HG03575 (cell line): Measurements from ENCODE around the gene OR2W1.

Experiments used
- ATAC-seq: cut with Tn5 transposase; IDR thresholded peaks from one replicate; pipeline ENCODE4 v1.9.1; 2021; ENCODE audit not compliant: unreplicated experiment, insufficient number of reproducible peaks, low FRiP score; ENCODE audit errors: extremely low read depth

Gene OR2W1

DNA sequence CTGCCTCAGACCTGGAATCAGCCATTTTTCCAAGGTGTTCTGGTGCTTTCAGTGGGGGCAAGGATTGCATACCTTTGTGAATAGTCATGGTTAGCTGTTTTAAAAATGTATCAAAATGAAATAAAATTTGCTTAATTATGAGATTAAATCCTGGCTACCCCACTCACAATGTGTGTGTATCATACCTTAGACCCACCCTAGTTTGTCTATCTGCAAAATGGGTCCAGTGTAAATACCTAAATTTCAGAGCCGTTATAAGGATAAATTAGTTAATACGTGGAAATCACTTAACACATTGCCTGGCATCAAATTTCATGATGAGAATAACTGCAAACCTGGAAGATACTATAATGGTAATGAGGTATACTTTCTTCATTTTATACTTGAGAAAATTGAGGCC lies 36.9 kb downstream of the OR2W1 start:
- no peak for ATAC-seq

DNA sequence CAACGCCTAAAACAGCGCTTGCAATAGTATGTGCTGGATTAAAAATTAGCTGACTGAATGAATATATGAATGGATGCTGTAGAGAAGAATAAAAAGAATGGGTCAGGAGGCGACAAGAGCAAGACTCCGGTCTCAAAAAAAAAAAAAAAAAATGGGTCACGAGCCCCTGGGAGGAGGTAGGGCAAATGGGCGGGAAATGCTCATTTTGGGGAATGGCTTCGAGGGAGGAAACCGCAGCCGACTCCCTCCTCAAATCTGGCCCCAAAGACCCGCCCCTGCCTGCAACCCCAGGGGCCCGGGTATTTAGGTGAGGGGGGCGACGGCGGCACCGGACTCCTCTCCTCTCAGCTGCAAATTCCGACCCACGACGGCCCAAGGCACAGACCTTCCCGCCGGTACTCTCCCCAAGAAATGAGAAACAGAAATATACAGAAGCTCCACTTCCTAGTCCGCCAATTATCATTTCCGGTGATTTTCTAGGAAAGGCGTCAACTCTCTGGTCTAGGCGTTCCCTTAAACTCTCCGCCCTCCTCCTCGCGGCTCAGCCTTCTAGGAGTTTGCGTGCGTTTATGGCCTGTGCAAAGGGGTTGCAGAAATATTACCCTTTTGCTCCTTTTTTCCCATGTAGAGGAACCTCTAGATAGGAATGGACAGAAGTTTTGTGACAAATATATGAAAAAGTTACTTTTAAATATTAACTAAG lies 39.6 kb downstream of the OR2W1 start, which contains the start of gene ZNF311:
TSS of gene ZNF311 (minus strand) at position 133 of the 703 bp plus-strand sequence. CDS start 1,361 bp downstream, outside the sequence.
- ATAC-seq = no peak

DNA sequence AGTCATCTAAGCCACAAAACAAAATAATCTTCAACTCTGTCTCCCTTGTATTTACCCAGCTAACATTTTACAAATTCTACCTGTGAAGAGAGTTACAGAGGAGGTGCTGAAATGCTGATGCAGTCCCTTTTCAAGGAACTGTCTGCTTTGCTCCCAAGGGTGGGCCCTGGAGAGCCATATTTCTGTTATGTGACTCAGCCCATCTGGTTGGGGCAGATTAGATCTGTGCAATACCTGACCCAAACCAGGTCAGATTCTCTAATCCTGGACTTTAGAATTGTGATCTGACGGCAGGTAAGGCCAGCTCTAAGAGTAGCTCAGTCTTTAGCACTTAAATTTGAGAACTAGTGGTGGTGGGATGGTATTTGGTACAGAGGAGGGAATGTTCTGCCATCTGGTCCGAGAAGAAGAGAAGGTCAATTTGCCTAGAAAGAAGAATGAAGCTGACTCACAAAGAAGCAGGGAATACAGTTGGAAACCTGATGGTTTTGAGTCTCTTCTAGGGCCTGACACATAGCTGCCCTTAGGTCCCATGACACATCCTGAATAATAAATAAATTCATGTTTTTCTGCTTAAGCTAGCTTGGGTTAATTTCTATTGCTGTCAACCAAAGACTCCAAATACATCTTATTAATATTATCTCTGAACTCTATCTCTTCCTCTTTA lies 48.0 kb downstream of the OR2W1 start:
- no peak for ATAC-seq

DNA sequence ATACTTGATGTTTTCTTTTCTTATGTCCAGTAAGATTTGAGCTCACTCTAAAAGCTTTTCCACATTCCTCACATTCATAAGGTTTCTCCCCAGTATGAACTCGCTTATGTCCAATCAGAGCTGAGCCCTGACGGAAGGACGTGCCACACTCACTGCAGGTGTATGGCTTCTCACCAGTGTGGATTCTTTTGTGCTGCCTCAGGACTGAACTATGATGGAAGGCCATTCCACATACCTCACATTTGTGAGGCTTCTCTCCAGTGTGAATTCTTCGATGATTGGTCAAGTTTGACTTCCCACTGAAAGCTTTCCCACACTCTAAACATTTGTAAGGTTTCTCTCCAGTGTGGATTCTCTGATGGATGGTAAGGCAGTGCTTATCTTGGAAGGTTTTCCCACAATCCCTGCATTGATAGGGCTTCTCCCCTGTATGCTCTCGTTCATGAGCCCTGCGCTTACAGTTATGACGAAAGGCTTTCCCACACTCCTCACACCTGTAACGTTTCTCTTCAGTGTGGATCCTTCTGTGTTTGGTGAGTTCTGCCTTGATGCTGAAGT lies 49.8 kb downstream of the OR2W1 start:
- no peak for ATAC-seq
